ENCODE results near the gene PTH1R.

The PTH1R gene

DNA sequence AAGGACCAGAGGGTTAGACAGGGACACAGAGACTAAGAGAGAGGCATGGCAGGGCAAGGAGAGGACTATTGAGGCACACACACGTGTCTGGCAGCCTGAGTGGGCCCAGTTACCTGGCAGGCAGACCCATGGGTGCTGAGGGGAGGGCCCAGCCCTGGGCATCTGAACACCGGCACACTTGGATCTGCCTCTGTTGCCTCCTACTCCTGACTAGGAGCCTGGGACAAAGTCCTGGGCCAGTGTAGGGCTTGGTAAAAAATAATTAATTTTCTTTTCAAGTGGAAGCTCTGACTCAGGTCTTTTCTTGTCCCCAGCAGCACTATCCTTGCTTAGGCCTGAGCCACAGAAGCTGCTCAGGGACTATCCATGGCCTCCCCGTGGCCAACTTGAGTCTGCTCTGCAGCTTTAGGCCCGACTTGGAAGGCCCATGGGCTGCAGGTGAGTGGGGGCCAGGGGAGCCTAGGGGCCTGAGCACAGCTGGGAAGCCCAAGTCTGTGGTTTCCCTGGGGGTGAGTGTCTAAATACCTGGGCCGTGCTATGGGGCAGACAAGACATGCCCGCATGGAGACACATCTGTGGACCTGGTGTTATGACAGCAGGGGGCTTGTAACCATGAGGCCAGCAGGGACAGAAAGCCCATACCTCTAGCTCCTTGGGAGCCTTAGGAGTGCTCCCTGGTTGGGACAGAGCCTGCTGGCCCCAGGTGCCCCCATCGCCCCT is at the start of gene PTH1R:
TSS of gene PTH1R (plus strand) at position 316 of the 720 bp plus-strand sequence. CDS start 5,839 bp downstream, outside the sequence.
- no peak for DNase-seq (ENCODE audit: low read depth, low spot score)

GRCh38 chr3:46829699-46830208 is 47.8 kb upstream of the PTH1R start:
- DNase-seq (ENCODE audit: low read depth, low spot score) = no peak

DNA sequence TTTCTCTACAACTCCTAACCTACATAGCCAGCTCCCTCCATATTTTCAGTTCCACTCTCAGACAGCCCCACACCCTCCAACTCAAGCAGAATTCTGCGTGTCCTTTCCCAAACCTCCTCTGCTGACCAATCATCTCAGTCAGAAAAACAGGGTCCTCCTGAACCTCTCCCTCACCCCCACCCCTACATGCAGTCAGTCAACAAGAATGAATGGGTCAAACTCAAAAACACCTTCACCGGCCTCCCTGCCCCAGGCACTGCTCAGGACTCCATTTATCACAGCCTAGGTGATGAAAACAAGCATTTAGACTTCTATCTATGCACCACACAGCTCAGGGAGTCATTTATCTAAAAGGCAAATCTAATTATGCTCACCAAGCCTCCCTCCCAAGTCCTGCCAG is 46.7 kb upstream of the PTH1R start:
- no peak for DNase-seq (ENCODE audit: low read depth, low spot score)

DNA sequence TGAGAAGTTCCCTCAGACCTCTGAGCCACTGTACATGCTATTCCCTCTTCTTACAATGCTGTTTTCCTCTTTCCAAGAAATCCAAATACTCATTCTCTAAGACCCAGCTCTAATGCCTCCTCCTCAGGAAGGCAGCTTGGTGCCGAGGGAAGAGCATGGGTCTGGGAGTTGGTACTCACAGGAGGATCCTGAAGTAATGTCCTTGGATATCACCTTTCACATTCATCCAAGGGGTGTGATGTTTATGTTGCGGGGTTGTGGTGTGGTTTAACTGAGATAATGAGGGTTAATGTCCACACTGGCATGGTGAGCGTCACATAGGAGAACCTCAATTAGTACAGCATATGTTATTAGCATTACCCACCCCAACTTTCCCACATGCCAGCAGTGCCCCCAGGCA is 46.2 kb upstream of the PTH1R start:
- no peak for DNase-seq (ENCODE audit: low read depth, low spot score)

- DNase-seq (ENCODE audit: low read depth, low spot score) = no peak
Measured at GRCh38 chr3:46831841-46832240, 45.7 kb upstream of the PTH1R start.

DNA sequence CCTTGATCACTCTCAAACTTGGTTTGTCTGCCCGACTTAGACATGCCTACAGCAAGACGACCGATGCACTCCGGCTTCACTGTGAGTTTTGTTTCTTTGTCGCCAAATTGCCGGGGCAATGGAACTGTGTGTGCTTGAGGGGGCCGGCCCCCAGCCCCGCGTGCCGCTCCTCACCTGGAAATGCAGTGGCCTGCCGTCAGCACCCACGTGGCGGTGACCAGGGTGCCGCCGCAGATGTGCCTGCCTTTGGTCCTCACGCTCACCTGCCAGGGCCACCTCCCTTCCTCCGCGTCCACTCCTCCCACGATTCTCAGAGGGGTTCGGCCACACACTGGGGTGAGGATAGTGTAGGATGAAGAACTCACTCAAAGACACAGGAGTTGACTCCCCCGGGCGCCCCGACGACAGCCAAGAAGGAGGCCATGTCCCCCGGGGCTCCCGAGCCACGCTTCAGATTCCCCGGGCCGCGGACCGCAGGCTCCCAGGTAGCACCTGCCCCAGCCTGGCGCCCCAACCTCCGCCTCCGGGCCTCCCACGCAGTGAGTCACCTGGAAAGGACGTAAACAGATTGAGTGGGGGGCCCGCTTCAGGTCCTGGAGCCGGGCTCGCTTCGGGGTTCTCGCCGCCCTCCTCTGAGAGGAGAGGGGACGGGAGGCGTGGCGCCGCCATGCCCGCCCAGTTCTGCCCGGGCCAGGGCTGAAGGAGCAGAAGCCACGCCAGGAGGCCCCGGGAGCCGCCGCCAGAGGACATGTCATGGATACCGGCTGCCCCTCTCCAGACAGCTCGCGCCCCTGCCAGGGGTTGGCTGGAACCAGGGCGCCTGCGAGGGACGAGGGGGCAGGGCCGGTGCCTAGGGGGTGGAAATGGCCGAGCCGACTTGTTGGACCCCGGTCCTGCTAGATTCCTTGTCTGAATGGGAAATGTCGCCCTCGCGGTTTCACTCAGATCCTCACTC is 43.9 kb upstream of the PTH1R start:
- no peak for DNase-seq (ENCODE audit: low read depth, low spot score)

GRCh38 chr3:46835054-46835453 is 42.5 kb upstream of the PTH1R start:
- no peak for DNase-seq (ENCODE audit: low read depth, low spot score)

DNA sequence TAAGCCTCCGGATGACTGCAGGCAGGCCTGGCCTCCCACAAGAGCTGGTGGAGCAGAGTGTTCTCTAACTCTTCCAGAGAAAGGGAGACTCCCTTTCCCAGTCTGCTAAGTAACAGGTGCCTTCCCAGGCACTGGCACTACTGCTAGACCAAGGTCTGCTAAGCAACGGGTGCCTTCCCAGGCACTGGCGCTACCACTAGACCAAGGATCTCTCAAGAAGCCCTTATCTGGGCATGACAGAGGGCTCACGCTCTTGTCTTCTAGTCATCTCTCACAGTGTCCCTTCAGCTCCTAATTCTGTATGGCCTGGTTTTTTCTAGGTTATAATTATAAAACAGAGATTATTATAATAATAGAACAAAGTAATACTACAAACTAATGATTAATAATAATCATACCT is 42.0 kb upstream of the PTH1R start:
- DNase-seq (ENCODE audit: low read depth, low spot score) = no peak

- DNase-seq (ENCODE audit: low read depth, low spot score) = no peak
Measured at GRCh38 chr3:46838301-46838700, 39.2 kb upstream of the PTH1R start.

- no peak for DNase-seq (ENCODE audit: low read depth, low spot score)
Measured at GRCh38 chr3:46840491-46840890, 37.0 kb upstream of the PTH1R start.

- DNase-seq (ENCODE audit: low read depth, low spot score) = no peak
Measured at GRCh38 chr3:46843508-46843907, 34.0 kb upstream of the PTH1R start.

GRCh38 chr3:46844397-46844796 is 33.1 kb upstream of the PTH1R start:
- DNase-seq (ENCODE audit: low read depth, low spot score) = no peak

GRCh38 chr3:46844881-46845312 is 32.6 kb upstream of the PTH1R start:
- no peak for DNase-seq (ENCODE audit: low read depth, low spot score)

- DNase-seq (ENCODE audit: low read depth, low spot score) = peak; percentile 81
Measured at GRCh38 chr3:46845397-46845859, 32.1 kb upstream of the PTH1R start.

GRCh38 chr3:46845860-46846623 is 31.5 kb upstream of the PTH1R start:
- DNase-seq (ENCODE audit: low read depth, low spot score) = peak; percentile 37

- no peak for DNase-seq (ENCODE audit: low read depth, low spot score)
Measured at GRCh38 chr3:46846624-46847542, 30.6 kb upstream of the PTH1R start.

DNA sequence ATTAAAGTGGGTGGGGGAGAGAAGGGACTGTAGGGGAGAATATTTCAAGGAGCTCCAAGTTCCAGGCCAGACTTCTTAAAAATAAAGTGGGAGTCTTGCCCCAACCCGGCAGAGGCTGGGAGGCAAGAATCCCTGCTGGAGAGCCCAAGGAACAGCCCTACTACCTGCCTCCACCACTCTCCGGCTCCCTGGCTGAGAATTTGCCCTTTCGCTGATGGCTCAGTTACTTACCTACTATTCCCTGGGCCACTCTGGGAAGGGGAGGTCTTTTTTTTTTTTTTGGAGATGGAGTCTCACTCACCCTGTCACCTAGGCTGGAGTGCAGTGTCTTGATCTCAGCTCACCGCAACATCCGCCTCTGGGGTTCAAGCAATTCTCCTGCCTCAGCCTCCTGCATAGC is 29.8 kb upstream of the PTH1R start:
- DNase-seq (ENCODE audit: low read depth, low spot score) = no peak

GRCh38 chr3:46848271-46849044 is 29.1 kb upstream of the PTH1R start:
- DNase-seq (ENCODE audit: low read depth, low spot score) = no peak

GRCh38 chr3:46849045-46849631 is 28.4 kb upstream of the PTH1R start:
- no peak for DNase-seq (ENCODE audit: low read depth, low spot score)

Measured in smooth muscle cell of the brain vasculature (primary cell).